GM10248 (cell line): ENCODE results near the gene HOXA13.

Experiments used
- CTCF ChIA-PET: fragments of 300-600 bp; sonication (Branson Sonifier 250); formaldehyde crosslinking; extraction: SDS; loops from one replicate; lab custom pipeline; 2021; ENCODE audit warnings: antibody characterized with exemption; lab: Yijun Ruan, JAX
- POLR2A ChIA-PET: fragments of 350-650 bp; sonication (Branson Sonifier 250); formaldehyde crosslinking; extraction: SDS; loops from one replicate; lab custom pipeline; 2020; ENCODE audit warnings: antibody characterized with exemption; lab: Yijun Ruan, JAX
- DNase-seq: peaks from one replicate; pipeline ENCODE4 v3.0.0; 2012; ENCODE audit errors: extremely low spot score
- CTCF ChIP-seq: IDR thresholded peaks from 2 replicates; pipeline ENCODE4 v1.5.1; 2012; ENCODE audit warnings: mild to moderate bottlenecking, low read depth; ENCODE audit errors: extremely low read depth, missing control alignments, control extremely low read depth

Gene HOXA13

GRCh38 chr7:27242154-27242553, 42.3 kb upstream of the HOXA13 start:
- DNase-seq = no peak
- no peak for TF ChIP-seq CTCF
- CTCF ChIA-PET = interaction anchor here (0.8 to 2.2 kb wide), 5 partner anchors 8 to 679 kb away, joined by 3 to 9 read pairs (median 4); no protein-coding TSS in a partner anchor
- POLR2A ChIA-PET = no interaction called here

- CTCF ChIA-PET = interaction anchor here (1.0 to 2.2 kb wide), 3 partner anchors 7 to 45 kb away, joined by 4 to 9 read pairs (median 4); no protein-coding TSS in a partner anchor
- no peak for TF ChIP-seq CTCF
- DNase-seq = no peak
- POLR2A ChIA-PET = no interaction called here
Observed at GRCh38 chr7:27241189-27242056, 41.5 kb upstream of the HOXA13 start.

GRCh38 chr7:27240015-27240731, 40.3 kb upstream of the HOXA13 start:
- POLR2A ChIA-PET = no interaction called here
- TF ChIP-seq CTCF = no peak
- no peak for DNase-seq
- CTCF ChIA-PET = interaction anchor here (1.5 kb wide), 1 partner anchor 44 kb away, joined by 5 read pairs; no protein-coding TSS in a partner anchor

- POLR2A ChIA-PET = no interaction called here
Observed at GRCh38 chr7:27239387-27240014, 39.6 kb upstream of the HOXA13 start.

GRCh38 chr7:27238979-27239386, 39.1 kb upstream of the HOXA13 start:
- DNase-seq = no peak
- POLR2A ChIA-PET = no interaction called here
- TF ChIP-seq CTCF = no peak
- CTCF ChIA-PET = interaction anchor here (0.9 to 1.5 kb wide), 5 partner anchors 9 to 782 kb away, joined by 3 to 5 read pairs (median 3); no protein-coding TSS in a partner anchor

More at GRCh38 chr7:27239387-27240014, 39.6 kb upstream of the HOXA13 start:
- DNase-seq = no peak
- no peak for TF ChIP-seq CTCF
- CTCF ChIA-PET = interaction anchor here (1.2 to 1.5 kb wide), 4 partner anchors 9 to 781 kb away, joined by 3 to 5 read pairs (median 3); no protein-coding TSS in a partner anchor
